ENCODE results near the gene RHBDD3. TPM values are rescaled to one million over a fixed set of nuclear protein-coding genes. Genes with fewer than 3 reads are reported as not detected.

The RHBDD3 gene
- total and polyA plus RNA-seq, 2 of the 8 experiments (the other 6 are each of a cell fraction or from before 2014, with no cell fraction given) = 72.1 to 117 TPM

- no peak overlapping the region for H2AFZ ChIP-seq (ENCODE audit: low read length)
- H3K36me3 ChIP-seq (ENCODE audit: control insufficient read depth in 2 of 4, insufficient read depth in 4 of 4, low read length in 3 of 4) = no peaks in the 10 kb centered on the region
- no peaks in the 10 kb centered on the region; a peak in 1 of 7 replicates for H3K4me1 ChIP-seq (replicated peaks in 1 of 4; ENCODE audit: control insufficient read depth in 3 of 4, insufficient read depth in 4 of 4, low read length in 3 of 4)
- 92% methylated on average over 19 of the region's 19 CpGs; no CpG with 5 or more reads in 1 of the 2 experiments for WGBS, 2 experiments (ENCODE audit: extremely low coverage in 1 of 2, insufficient coverage in 1 of 2, insufficient read length in 1 of 2, insufficient replicate concordance in 2 of 2, low coverage in 1 of 2, low lambda C conversion rate in 2 of 2, missing lambda C conversion rate in 1 of 2)
- no peak overlapping the region for H2AK5ac ChIP-seq (ENCODE audit: low read depth, low read length)
- no peak overlapping the region for H4K91ac ChIP-seq (replicated peaks; ENCODE audit: insufficient read length, low read length)
- H3K9ac ChIP-seq (replicated peaks in 1 of 4; ENCODE audit: extremely low read depth in 1 of 4, low read depth in 3 of 4, low read length in 3 of 4) = no peak overlapping the region
- H3K4me2 ChIP-seq (ENCODE audit: insufficient read depth in 1 of 2, low read depth in 2 of 2, low read length in 2 of 2) = no peak overlapping the region
- H3K27ac ChIP-seq (ENCODE audit: low read depth, low read length) = no peak overlapping the region
- H3K56ac ChIP-seq (replicated peaks; ENCODE audit: insufficient read length, low read depth, low read length) = no peak overlapping the region
- no peak overlapping the region for H3K18ac ChIP-seq (ENCODE audit: extremely low read depth, low read length)
- no peaks in the 10 kb centered on the region for H3K79me1 ChIP-seq (ENCODE audit: low read depth, low read length)
- H4K5ac ChIP-seq (ENCODE audit: insufficient read length, low read depth, low read length) = no peak overlapping the region
- H3K23ac ChIP-seq (ENCODE audit: insufficient read length) = no peak overlapping the region
- no peaks in the 10 kb centered on the region for H3K23me2 ChIP-seq (ENCODE audit: low read depth, low read length)
- no peak overlapping the region for H2BK120ac ChIP-seq (replicated peaks; ENCODE audit: low read depth, low read length)
- FAIRE-seq (no peak), DNase-seq (ENCODE audit: low read depth in 1 of 2, low spot score in 2 of 2) (no peak)
- H3K79me2 ChIP-seq (ENCODE audit: control insufficient read depth in 1 of 2, insufficient read depth in 2 of 2, low read length in 2 of 2) = no peaks in the 10 kb centered on the region
- H4K20me1 ChIP-seq (replicated peaks in 1 of 2; ENCODE audit: control insufficient read depth in 1 of 2, insufficient read depth in 2 of 2, low read length in 2 of 2) = no peaks in the 10 kb centered on the region
- ChIA-PET CTCF (ENCODE audit: partially characterized antibody) (interaction anchor here (1.1 to 3.7 kb wide), 5 partner anchors 14 to 29 kb away, joined by 3 to 23 read pairs (median 5); no protein-coding TSS in a partner anchor), POLR2A (ENCODE audit: partially characterized antibody) (interaction anchor here (0.7 to 1.8 kb wide), 4 partner anchors 13 to 75 kb away, joined by 3 to 6 read pairs (median 3); partner anchors contain the start of genes EMID1 and GAS2L1)
- no peaks in the 10 kb centered on the region for H3K27me3 ChIP-seq (replicated peaks in 1 of 4; ENCODE audit: control insufficient read depth in 3 of 4, extremely low read depth in 1 of 4, insufficient read depth in 3 of 4, low read length in 3 of 4)
- no peak overlapping the region for H3K4me3 ChIP-seq (ENCODE audit: extremely low read depth in 1 of 4, insufficient read depth in 2 of 4, low read depth in 3 of 4, low read length in 4 of 4)
- 0 out of 2 replicates have a peak overlapping the region, but pooled peaks have one; percentile 35 for H4K8ac ChIP-seq (ENCODE audit: extremely low read depth, insufficient read depth, low read length)
- H3K14ac ChIP-seq (ENCODE audit: insufficient read length) = no peak overlapping the region
- no peak overlapping the region for H3K4ac ChIP-seq (replicated peaks; ENCODE audit: insufficient read length, low read depth, low read length)
- H2BK12ac ChIP-seq (ENCODE audit: low read depth, low read length) = no peak overlapping the region
- peaks cover 3 to 4% of the 10 kb centered on the region in 2 experiments; a peak in 1 of 4 replicates for H3K9me3 ChIP-seq (ENCODE audit: insufficient read depth in 2 of 2, low read depth in 1 of 2, low read length in 1 of 2)
- H2BK5ac ChIP-seq (ENCODE audit: low read depth, low read length) = no peak overlapping the region
- no peak overlapping the region for H2BK15ac ChIP-seq (ENCODE audit: low read length)
- H2BK20ac ChIP-seq (ENCODE audit: low read length) = no peak overlapping the region
- no peak for TF ChIP-seq POLR2AphosphoS5 (IDR thresholded peaks at IDR 0.05; ENCODE audit: low read depth, low read length)
These were observed 36.6 kb downstream of the RHBDD3 start for GRCh38 chr22:29230972-29231875.
